Astrocyte (in vitro differentiated cells and primary cell): ENCODE results near the gene PPP6R2.

Experiments
- EZH2 ChIP-seq: IDR thresholded peaks from 2 replicates; pipeline ENCODE4 v1.6.1; 2012; ENCODE audit warnings: mild to moderate bottlenecking, low read length, inconsistent platforms; ENCODE audit not compliant: insufficient read depth
- TF ChIP-seq, protein P1 (sequence below): IDR thresholded peaks from 2 replicates; pipeline ENCODE4 v1.5.1; 2011; ENCODE audit warnings: low read depth, mild to moderate bottlenecking, inconsistent platforms, low read length, moderate library complexity; ENCODE audit not compliant: insufficient read depth

DNA sequence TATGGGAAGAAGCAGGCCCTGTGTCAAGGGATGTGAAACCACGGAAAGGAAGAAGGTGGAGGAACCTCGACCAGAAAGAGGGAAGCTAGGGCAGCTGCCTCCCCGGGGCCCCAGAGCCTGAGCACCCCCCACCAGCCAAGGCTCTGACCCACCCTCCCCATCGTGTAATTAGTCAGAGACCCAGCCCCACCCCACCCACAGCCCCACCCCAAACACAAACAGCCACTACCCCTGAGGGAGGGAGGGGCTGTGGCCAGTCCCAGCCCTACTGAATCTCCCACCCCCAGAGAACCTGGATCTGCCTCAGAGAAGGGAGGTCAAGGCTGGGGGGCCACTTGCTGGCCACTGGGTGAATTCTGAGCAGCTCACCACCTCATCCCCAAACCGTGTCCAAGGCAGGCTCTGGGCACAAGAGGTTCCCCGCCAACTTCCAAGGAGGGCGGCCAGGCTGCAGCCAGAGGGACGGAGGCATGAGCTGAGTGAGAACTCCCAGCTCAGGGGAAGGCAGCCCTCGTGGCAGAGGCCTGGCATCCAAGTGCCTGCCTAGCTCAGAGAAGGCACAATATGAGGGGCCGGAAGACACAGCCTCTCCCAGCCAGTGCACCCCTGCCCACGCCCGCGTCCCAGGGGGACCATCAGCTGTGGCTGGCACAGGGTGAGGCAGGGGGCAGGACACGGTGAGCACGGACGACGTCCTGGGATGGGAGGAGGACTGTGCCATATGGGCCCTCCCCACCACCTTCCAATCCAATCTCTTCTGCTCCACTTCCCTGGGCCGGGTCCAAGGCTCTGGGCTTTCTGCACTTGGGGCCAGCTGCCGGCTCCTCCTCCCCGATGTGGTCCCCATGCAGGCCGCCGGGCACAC lies 38.4 kb upstream of the PPP6R2 start:
- TF ChIP-seq, protein P1, sequence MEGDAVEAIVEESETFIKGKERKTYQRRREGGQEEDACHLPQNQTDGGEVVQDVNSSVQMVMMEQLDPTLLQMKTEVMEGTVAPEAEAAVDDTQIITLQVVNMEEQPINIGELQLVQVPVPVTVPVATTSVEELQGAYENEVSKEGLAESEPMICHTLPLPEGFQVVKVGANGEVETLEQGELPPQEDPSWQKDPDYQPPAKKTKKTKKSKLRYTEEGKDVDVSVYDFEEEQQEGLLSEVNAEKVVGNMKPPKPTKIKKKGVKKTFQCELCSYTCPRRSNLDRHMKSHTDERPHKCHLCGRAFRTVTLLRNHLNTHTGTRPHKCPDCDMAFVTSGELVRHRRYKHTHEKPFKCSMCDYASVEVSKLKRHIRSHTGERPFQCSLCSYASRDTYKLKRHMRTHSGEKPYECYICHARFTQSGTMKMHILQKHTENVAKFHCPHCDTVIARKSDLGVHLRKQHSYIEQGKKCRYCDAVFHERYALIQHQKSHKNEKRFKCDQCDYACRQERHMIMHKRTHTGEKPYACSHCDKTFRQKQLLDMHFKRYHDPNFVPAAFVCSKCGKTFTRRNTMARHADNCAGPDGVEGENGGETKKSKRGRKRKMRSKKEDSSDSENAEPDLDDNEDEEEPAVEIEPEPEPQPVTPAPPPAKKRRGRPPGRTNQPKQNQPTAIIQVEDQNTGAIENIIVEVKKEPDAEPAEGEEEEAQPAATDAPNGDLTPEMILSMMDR = no peak
- TF ChIP-seq EZH2 = no peak
